Activated naive CD8-positive, alpha-beta T cell treated with anti-CD3 and anti-CD28 coated beads, Interleukin-2, amount 10 ng/mL, durations not matched to agents 7 days and 5 days (primary cell): Measurements from ENCODE around the gene VAC14. TPM values are rescaled to one million over a fixed set of nuclear protein-coding genes. Genes with fewer than 3 reads are reported as not detected.

Source experiments
- ATAC-seq: fragments of 150-1000 bp; cut with Tn5 transposase; one replicate; pipeline ENCODE4 v1.10.0; 2021; ENCODE audit warnings: low read depth, moderate library complexity
- POLR2A ChIA-PET: fragments of 350-600 bp; sonication (Branson Sonifier 250); formaldehyde crosslinking; loops from one replicate; lab custom pipeline; 2021; ENCODE audit warnings: antibody characterized with exemption; lab: Charles Lee
- DNase-seq: peaks from one replicate; pipeline ENCODE4 v3.0.0; 2021
- H3K27ac Mint-ChIP-seq: one replicate; pipeline ENCODE4 v1.8.0; 2022; ENCODE audit warnings: mild to moderate bottlenecking, mixed read lengths
- H3K27me3 Mint-ChIP-seq: one replicate; pipeline ENCODE4 v1.8.0; 2022; ENCODE audit warnings: mild to moderate bottlenecking, moderate library complexity, mixed read lengths
- H3K36me3 Mint-ChIP-seq: one replicate; pipeline ENCODE4 v1.8.0; 2021; ENCODE audit warnings: mild to moderate bottlenecking, mixed read lengths
- H3K4me1 Mint-ChIP-seq: one replicate; pipeline ENCODE4 v1.8.0; 2021; ENCODE audit warnings: mixed read lengths
- H3K4me3 Mint-ChIP-seq: one replicate; pipeline ENCODE4 v1.8.0; 2022; ENCODE audit warnings: mild to moderate bottlenecking, moderate library complexity, mixed read lengths
- H3K9me3 Mint-ChIP-seq: one replicate; pipeline ENCODE4 v1.8.0; 2021; ENCODE audit warnings: mixed read lengths
- total RNA-seq, 2 experiments: library from RNA; stranded (reverse); gene quantifications; one replicate each; pipeline ENCODE4 v1.2.3, GENCODE V29; 2021

The VAC14 gene
- total RNA-seq, 2 experiments from 2014 or later = 34.4 to 36.9 TPM

- Mint-ChIP-seq H3K36me3 (peaks cover 4% of the 10 kb centered on the region), H3K4me3 (no peak overlapping the region), H3K27me3 (no peaks in the 10 kb centered on the region), H3K4me1 (no peaks in the 10 kb centered on the region), H3K9me3 (no peaks in the 10 kb centered on the region), H3K27ac (no peak overlapping the region)
- POLR2A ChIA-PET = no interaction called here
- ATAC-seq (no peak), DNase-seq (no peak)
These were observed 85.7 kb downstream of the VAC14 start for GRCh38 chr16:70715055-70715858.

GRCh38 chr16:70714581-70715054 is 86.3 kb downstream of the VAC14 start:
- ATAC-seq = no peak
- no peak for DNase-seq
- no peak overlapping the region for H3K4me3 Mint-ChIP-seq
- H3K4me1 Mint-ChIP-seq = peaks cover 2% of the 10 kb centered on the region
- no peaks in the 10 kb centered on the region for H3K9me3 Mint-ChIP-seq
- no peak overlapping the region for H3K27ac Mint-ChIP-seq
- POLR2A ChIA-PET = no interaction called here
- peaks cover 3% of the 10 kb centered on the region for H3K36me3 Mint-ChIP-seq
- H3K27me3 Mint-ChIP-seq = no peaks in the 10 kb centered on the region

- H3K4me1 Mint-ChIP-seq = peaks cover 2% of the 10 kb centered on the region
- no peaks in the 10 kb centered on the region for H3K9me3 Mint-ChIP-seq
- ATAC-seq = no peak
- H3K27ac Mint-ChIP-seq = no peak overlapping the region
- no peaks in the 10 kb centered on the region for H3K36me3 Mint-ChIP-seq
- no peaks in the 10 kb centered on the region for H3K27me3 Mint-ChIP-seq
- no peak for DNase-seq
- POLR2A ChIA-PET = no interaction called here
- H3K4me3 Mint-ChIP-seq = no peak overlapping the region
These were observed 87.1 kb downstream of the VAC14 start for GRCh38 chr16:70713824-70714223.

- Mint-ChIP-seq H3K4me1 (peaks cover 3% of the 10 kb centered on the region), H3K27me3 (no peaks in the 10 kb centered on the region), H3K9me3 (no peaks in the 10 kb centered on the region), H3K4me3 (no peak overlapping the region), H3K27ac (no peak overlapping the region), H3K36me3 (no peaks in the 10 kb centered on the region)
- POLR2A ChIA-PET = no interaction called here
- DNase-seq (no peak), ATAC-seq (no peak)
These were observed 87.6 kb downstream of the VAC14 start for GRCh38 chr16:70713342-70713741.

- Mint-ChIP-seq H3K4me3 (no peak overlapping the region), H3K9me3 (no peaks in the 10 kb centered on the region), H3K36me3 (peaks cover 1% of the 10 kb centered on the region), H3K4me1 (peaks cover 3% of the 10 kb centered on the region), H3K27me3 (no peaks in the 10 kb centered on the region), H3K27ac (no peak overlapping the region)
- DNase-seq (no peak), ATAC-seq (no peak)
- POLR2A ChIA-PET = no interaction called here
These were observed 88.0 kb downstream of the VAC14 start for GRCh38 chr16:70712942-70713341.

- Mint-ChIP-seq H3K9me3 (no peaks in the 10 kb centered on the region), H3K36me3 (peaks cover 1% of the 10 kb centered on the region), H3K27ac (no peak overlapping the region), H3K4me1 (peaks cover 3% of the 10 kb centered on the region), H3K4me3 (no peak overlapping the region), H3K27me3 (no peaks in the 10 kb centered on the region)
- no peak for DNase-seq
- POLR2A ChIA-PET = no interaction called here
- ATAC-seq = no peak
These were observed 88.6 kb downstream of the VAC14 start for GRCh38 chr16:70712359-70712758.

GRCh38 chr16:70711211-70712031 is 89.5 kb downstream of the VAC14 start:
- ATAC-seq = no peak
- no peak overlapping the region for H3K27ac Mint-ChIP-seq

GRCh38 chr16:70710422-70711210 is 90.3 kb downstream of the VAC14 start:
- DNase-seq (no peak), ATAC-seq (no peak)
- H3K27ac Mint-ChIP-seq = peak overlapping the region; percentile 36
- H3K27me3 Mint-ChIP-seq = no peaks in the 10 kb centered on the region
- POLR2A ChIA-PET = no interaction called here
- peaks cover 3% of the 10 kb centered on the region for H3K4me1 Mint-ChIP-seq
- H3K4me3 Mint-ChIP-seq = no peak overlapping the region
- no peaks in the 10 kb centered on the region for H3K9me3 Mint-ChIP-seq
- peaks cover 1% of the 10 kb centered on the region for H3K36me3 Mint-ChIP-seq

More at GRCh38 chr16:70711211-70712031, 89.5 kb downstream of the VAC14 start:
- Mint-ChIP-seq H3K4me3 (no peak overlapping the region), H3K36me3 (peaks cover 1% of the 10 kb centered on the region), H3K9me3 (no peaks in the 10 kb centered on the region), H3K4me1 (peaks cover 3% of the 10 kb centered on the region), H3K27me3 (no peaks in the 10 kb centered on the region)
- POLR2A ChIA-PET = no interaction called here
- no peak for DNase-seq

- Mint-ChIP-seq H3K36me3 (peaks cover 1% of the 10 kb centered on the region), H3K9me3 (no peaks in the 10 kb centered on the region), H3K4me3 (no peak overlapping the region), H3K4me1 (peaks cover 3% of the 10 kb centered on the region), H3K27ac (no peak overlapping the region), H3K27me3 (no peaks in the 10 kb centered on the region)
- POLR2A ChIA-PET = no interaction called here
- ATAC-seq = peak; percentile 31
- DNase-seq = no peak
These were observed 91.0 kb downstream of the VAC14 start for GRCh38 chr16:70709942-70710341.

GRCh38 chr16:70709457-70709856 is 91.5 kb downstream of the VAC14 start:
- Mint-ChIP-seq H3K27ac (peak overlapping the region; percentile 25), H3K9me3 (no peaks in the 10 kb centered on the region), H3K27me3 (no peaks in the 10 kb centered on the region), H3K36me3 (peaks cover 1% of the 10 kb centered on the region), H3K4me1 (peaks cover 3% of the 10 kb centered on the region), H3K4me3 (no peak overlapping the region)
- DNase-seq = no peak
- POLR2A ChIA-PET = no interaction called here
- ATAC-seq = no peak

GRCh38 chr16:70708366-70709246 is 92.4 kb downstream of the VAC14 start:
- Mint-ChIP-seq H3K27ac (peak overlapping the region; percentile 34), H3K36me3 (peaks cover 1% of the 10 kb centered on the region), H3K9me3 (no peaks in the 10 kb centered on the region), H3K4me1 (peaks cover 3% of the 10 kb centered on the region), H3K4me3 (no peak overlapping the region), H3K27me3 (no peaks in the 10 kb centered on the region)
- ATAC-seq (no peak), DNase-seq (no peak)
- POLR2A ChIA-PET = no interaction called here

- no peaks in the 10 kb centered on the region for H3K27me3 Mint-ChIP-seq
- H3K36me3 Mint-ChIP-seq = peaks cover 1% of the 10 kb centered on the region
- H3K4me1 Mint-ChIP-seq = peaks cover 3% of the 10 kb centered on the region
- POLR2A ChIA-PET = no interaction called here
- H3K4me3 Mint-ChIP-seq = no peak overlapping the region
- H3K27ac Mint-ChIP-seq = no peak overlapping the region
- ATAC-seq (no peak), DNase-seq (no peak)
- no peaks in the 10 kb centered on the region for H3K9me3 Mint-ChIP-seq
These were observed 94.0 kb downstream of the VAC14 start for GRCh38 chr16:70706948-70707465.
